ENCODE results near the gene ZNRF1. TPM values are rescaled to one million over a fixed set of nuclear protein-coding genes. Genes with fewer than 3 reads are reported as not detected.

Gene ZNRF1
- total and polyA plus RNA-seq, 2 donors from 2014 or later, result 10.8 to 23.1 TPM

GRCh38 chr16:75074304-75074793 lies 75.5 kb downstream of the ZNRF1 start:
- intact Hi-C loops (cut with DNase I), result no loop called here
- no peak overlapping the region for H3K9ac ChIP-seq (ENCODE audit: low read length in 3 of 3)
- no peak overlapping the region for H3K27ac ChIP-seq (ENCODE audit: low read depth in 2 of 2, low read length in 2 of 2)
- TF ChIP-seq CTCF (IDR thresholded peaks at IDR 0.05; ENCODE audit: borderline replicate concordance, extremely low read depth, insufficient read depth), result no peak
- H3K9me3 ChIP-seq (ENCODE audit: control insufficient read depth in 2 of 3, insufficient read depth in 1 of 3, low read length in 3 of 3), result no peaks in the 10 kb centered on the region
- FAIRE-seq (no peak), DNase-seq (no peak)
- H3K27me3 ChIP-seq (ENCODE audit: control insufficient read depth, insufficient read depth, low read length), result no peaks in the 10 kb centered on the region
- no peak overlapping the region for H3K4me3 ChIP-seq (ENCODE audit: low read length in 3 of 3)
- H3K36me3 ChIP-seq (ENCODE audit: control insufficient read depth in 2 of 3, insufficient read depth in 3 of 3, low read length in 3 of 3), result no peaks in the 10 kb centered on the region
- peaks cover 0 to 18% (median 12%) of the 10 kb centered on the region in 3 donors for H3K4me1 ChIP-seq (ENCODE audit: control insufficient read depth in 2 of 3, insufficient read depth in 2 of 3, low read depth in 1 of 3, low read length in 3 of 3)

GRCh38 chr16:75074920-75075687 lies 76.3 kb downstream of the ZNRF1 start:
- no peak for TF ChIP-seq CTCF (IDR thresholded peaks at IDR 0.05; ENCODE audit: borderline replicate concordance, extremely low read depth, insufficient read depth)
- Histone ChIP-seq H3K9me3 (ENCODE audit: control insufficient read depth in 2 of 3, insufficient read depth in 1 of 3, low read length in 3 of 3) (no peaks in the 10 kb centered on the region), H3K4me3 (ENCODE audit: low read length in 3 of 3) (no peak overlapping the region), H3K27me3 (ENCODE audit: control insufficient read depth, insufficient read depth, low read length) (no peaks in the 10 kb centered on the region), H3K9ac (ENCODE audit: low read length in 3 of 3) (no peak overlapping the region), H3K4me1 (ENCODE audit: control insufficient read depth in 2 of 3, insufficient read depth in 2 of 3, low read depth in 1 of 3, low read length in 3 of 3) (peaks cover 0 to 16% (median 11%) of the 10 kb centered on the region in 3 donors), H3K27ac (ENCODE audit: low read depth in 2 of 2, low read length in 2 of 2) (no peak overlapping the region), H3K36me3 (ENCODE audit: control insufficient read depth in 2 of 3, insufficient read depth in 3 of 3, low read length in 3 of 3) (no peaks in the 10 kb centered on the region)
- intact Hi-C loops (cut with DNase I), result no loop called here
- FAIRE-seq (no peak), DNase-seq (peak in 1 of 5 donors; percentile 80)

- Histone ChIP-seq H3K36me3 (ENCODE audit: control insufficient read depth in 2 of 3, insufficient read depth in 3 of 3, low read length in 3 of 3) (no peaks in the 10 kb centered on the region), H3K9me3 (ENCODE audit: control insufficient read depth in 2 of 3, insufficient read depth in 1 of 3, low read length in 3 of 3) (no peaks in the 10 kb centered on the region), H3K4me1 (ENCODE audit: control insufficient read depth in 2 of 3, insufficient read depth in 2 of 3, low read depth in 1 of 3, low read length in 3 of 3) (peaks cover 0 to 9% (median 5%) of the 10 kb centered on the region in 3 donors), H3K9ac (ENCODE audit: low read length in 3 of 3) (no peak overlapping the region), H3K4me3 (ENCODE audit: low read length in 3 of 3) (no peak overlapping the region), H3K27me3 (ENCODE audit: control insufficient read depth, insufficient read depth, low read length) (no peaks in the 10 kb centered on the region), H3K27ac (ENCODE audit: low read depth in 2 of 2, low read length in 2 of 2) (no peak overlapping the region)
- no peak for TF ChIP-seq CTCF (IDR thresholded peaks at IDR 0.05; ENCODE audit: borderline replicate concordance, extremely low read depth, insufficient read depth)
- FAIRE-seq (no peak), DNase-seq (no peak)
- intact Hi-C loops (cut with DNase I), result no loop called here
These were observed 77.0 kb downstream of the ZNRF1 start for GRCh38 chr16:75075688-75076268.
